Ureter (tissue), 1 donor: Measurements from ENCODE around the gene PAH. TPM values are rescaled to one million over a fixed set of nuclear protein-coding genes. Genes with fewer than 3 reads are reported as not detected.

ENCODE experiments used
- DNase-seq: peaks from one replicate; pipeline ENCODE4 v3.0.0-alpha.2; 2020; ENCODE audit warnings: low spot score
- total RNA-seq: library from RNA; stranded (reverse); gene quantifications from one replicate; pipeline ENCODE4 v1.2.4, GENCODE V29; 2023
- donor health status: DM: yes; HTN: yes; CAD: no.

Gene PAH
- total RNA-seq = 2.2 TPM

DNA sequence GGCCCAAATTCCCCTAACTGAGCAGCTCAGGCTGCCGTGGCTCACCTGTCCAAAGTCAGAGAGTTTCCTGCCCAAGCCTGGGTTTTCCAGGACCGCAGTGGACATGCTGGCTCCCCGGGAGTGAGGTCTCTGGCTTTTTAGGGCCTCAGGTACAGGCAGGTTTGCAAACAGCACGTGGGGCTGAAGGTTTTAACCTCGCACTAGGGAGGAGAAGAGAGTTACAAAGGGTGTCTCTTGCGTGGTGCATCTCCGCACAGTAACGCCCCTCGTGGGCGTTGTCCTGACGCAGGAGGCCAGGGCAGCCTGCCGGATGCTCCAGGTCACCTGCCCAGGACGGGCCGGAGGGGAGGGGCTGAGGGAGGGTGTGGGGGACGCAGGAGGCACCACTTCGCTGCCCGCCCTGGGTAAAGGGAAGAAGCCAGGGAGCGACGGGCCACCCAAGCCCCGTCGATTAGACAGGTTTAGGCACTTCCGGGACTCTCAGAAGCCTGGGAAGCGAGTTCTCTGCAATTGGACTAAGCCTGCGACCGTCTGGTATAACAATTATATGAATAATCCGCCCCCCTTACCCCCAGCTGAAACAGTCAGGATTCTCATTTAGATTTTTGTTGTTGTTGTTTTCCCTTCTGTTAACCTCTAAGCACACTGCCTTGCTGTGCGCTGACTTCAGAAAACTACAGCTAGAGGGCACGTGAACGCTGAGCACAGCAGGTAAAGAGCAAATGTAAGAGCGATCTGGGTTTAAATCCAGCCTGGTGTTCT is at the start of gene PAH:
Gene PAH (minus strand): TSS at position 219 of the 762 bp plus-strand sequence. CDS start 114 bp downstream, at position 105.
- DNase-seq = no peak

DNA sequence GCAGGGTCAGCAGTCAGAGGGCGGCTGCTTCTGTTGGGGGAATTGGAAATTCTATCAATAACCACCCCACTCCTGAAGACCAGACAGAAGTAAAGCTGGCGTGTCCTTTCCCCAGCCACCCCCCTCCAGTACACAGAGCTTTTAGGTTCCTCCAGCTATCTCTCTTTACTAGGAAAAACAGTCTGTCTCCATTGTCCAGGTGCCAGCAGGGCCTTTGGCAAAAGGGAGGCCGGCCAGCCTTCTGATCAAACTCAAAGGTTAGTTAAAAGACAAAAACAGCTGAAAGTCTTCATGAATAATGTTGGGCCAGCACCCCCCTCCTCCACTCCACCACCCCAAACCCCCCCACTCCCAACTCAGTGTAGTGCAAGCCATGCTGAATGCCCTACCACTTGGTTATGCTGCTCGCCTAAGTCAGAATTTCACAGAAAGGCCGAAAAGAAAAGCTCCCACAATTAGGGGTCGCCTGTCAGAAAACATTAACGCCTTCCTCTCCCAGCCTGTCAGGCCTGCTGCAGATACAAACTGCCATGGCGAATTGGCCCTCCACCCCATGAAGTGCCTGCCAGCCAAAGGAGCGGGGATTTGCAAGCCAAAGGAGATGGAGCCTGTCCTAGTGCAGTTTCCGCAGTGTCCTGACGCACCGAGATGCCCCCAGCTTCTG is 49.3 kb upstream of the PAH start:
- DNase-seq = no peak

DNA sequence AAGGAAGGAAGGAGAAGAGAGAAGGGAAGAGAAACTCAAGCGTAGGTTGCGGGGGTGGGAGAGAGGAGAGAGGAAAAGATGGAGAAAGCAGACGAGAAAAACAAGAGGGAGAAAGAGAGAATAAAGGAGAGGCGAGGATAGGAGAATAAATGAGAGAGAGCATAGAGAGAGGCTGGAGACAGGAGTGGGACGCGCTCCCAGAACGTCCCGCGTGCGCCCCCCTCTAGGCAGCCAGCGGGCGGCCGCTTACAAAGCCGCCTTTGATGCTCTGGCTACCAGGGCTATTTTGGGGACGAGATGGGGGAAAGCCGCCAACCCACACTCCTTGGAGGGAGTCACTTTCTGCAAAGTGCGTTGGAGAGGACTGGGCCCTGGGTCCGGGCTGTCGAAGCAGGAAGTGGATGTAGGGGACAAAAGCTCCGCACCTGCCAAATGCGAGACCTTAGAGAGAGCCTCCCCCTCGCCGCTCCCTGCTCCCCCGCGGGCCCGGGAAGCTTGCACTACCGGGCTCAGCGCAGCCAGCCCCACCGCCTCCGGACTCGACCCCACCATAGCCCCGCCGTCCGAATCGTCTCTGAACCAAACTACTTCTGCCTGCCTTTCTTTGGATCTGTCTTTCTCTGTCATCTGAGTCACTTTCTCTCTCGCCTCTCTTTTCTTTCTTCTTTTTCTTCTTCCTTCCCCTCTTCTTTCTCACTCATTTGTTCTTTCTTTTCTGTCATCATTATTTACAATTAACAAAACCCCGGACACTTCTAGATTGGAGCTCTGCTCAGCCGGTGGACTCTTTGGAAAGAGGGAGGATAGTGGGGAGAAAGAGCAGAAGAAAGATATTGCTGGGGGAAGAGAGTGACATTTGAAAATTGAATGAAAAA is 48.5 kb upstream of the PAH start:
- DNase-seq = no peak

GRCh38 chr12:102964872-102965271 is 47.8 kb upstream of the PAH start:
- DNase-seq = no peak

- no peak for DNase-seq
These were observed 46.8 kb upstream of the PAH start for GRCh38 chr12:102963796-102964195.

GRCh38 chr12:102962986-102963385 is 45.9 kb upstream of the PAH start:
- no peak for DNase-seq

GRCh38 chr12:102962532-102962931 is 45.5 kb upstream of the PAH start:
- DNase-seq = no peak

GRCh38 chr12:102961466-102961855 is 44.4 kb upstream of the PAH start:
- DNase-seq = no peak

DNA sequence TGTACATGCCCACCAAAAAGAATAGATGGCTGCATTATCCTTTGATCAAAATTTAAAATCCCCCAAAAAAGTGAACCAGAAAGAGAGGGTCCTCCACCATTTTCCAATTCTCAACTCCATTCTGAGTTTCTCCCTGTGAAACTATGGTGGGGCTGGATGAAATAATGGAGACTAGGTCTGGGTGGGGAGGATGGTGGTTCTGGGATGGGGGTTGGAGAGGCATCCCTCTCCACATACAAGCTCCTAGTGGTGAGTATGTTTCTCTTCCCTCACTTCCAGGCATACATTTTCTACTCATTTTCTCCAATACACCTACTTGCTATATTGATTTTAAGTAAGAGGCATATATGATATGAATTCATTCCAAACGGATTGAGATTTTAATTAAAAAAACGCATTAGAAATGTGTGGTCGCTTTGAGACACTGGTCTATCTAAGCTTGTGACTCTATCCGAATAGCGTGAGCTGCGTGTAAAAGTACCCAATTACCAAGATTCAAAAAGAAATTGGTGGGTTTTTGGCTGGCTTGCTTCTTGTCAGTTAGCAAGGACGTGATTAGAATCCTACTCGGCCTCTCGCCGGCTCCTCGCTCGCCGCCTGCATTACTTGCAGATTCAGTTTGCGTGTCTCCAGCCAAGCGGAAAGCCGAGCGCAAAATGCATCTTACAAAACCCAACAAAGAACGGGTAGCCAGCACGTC is 43.9 kb upstream of the PAH start:
- DNase-seq = no peak

GRCh38 chr12:102959391-102959790 is 42.3 kb upstream of the PAH start:
- DNase-seq = no peak

DNA sequence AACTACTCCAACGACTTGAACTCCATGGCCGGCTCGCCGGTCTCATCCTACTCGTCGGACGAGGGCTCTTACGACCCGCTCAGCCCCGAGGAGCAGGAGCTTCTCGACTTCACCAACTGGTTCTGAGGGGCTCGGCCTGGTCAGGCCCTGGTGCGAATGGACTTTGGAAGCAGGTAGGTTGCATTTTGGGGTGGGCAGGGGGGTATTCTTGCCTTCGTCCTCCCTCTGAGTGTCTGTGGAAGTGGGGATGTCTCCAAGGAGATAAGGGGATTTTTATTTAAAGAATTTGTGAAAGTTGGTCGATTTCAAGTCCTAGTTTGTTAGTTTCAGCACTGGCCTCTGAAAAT is 41.8 kb upstream of the PAH start:
- DNase-seq = no peak

GRCh38 chr12:102958073-102958829 is 41.2 kb upstream of the PAH start:
- no peak for DNase-seq

- DNase-seq = no peak
These were observed 40.5 kb upstream of the PAH start, which contains the start of gene ASCL1 for GRCh38 chr12:102957339-102958050. Gene ASCL1, plus strand, starts transcription at chr12:102957674. Its CDS starts 571 bp downstream, at chr12:102958245.

DNA sequence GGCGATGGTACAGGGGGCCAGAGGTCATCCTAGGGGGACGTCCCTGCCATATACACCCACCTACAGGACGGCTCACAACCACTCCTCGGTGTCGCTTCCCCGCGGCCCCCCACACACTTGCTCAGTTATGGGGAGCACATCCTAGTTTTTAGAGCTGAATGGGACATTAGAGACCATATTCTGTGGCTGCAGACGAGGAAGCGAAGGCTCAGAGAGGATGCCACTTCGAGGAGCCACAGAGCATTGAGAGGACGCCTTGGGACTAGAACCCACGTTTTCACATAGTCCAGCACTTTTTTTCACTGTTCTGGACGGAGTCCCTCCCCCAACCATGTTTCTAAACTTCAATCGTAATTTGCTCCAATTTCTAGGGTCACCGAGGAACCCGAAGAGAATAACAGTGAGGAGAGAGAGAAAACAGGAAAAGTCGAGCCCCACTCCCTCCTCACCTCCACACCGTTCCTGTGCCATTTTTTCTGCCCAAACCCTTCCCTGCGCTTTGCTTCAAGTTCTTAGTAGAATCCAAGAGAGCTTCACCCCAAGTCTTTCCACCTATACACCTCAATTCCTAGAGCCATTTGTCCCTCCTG is 39.8 kb upstream of the PAH start:
- DNase-seq = no peak

GRCh38 chr12:102955926-102956737 is 39.1 kb upstream of the PAH start:
- no peak for DNase-seq

DNA sequence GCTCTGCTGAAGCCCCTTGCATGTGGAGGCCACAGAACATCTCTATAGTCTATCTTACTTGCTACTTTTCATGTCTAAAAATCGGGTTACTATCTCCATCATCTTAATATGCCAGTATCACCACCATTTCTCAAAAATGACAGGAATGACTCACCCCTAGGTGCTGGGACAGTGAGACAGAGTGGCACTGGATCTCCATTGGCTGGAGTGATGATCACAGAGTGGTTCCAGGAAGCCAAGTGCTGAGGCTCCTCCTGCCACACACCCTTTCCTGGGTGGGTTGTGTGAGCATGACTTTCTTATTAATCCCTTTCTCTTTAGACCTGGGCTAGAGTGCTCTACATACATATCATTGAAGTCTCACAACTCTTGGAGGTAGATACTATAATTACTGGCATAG is 37.1 kb upstream of the PAH start:
- DNase-seq = no peak

- DNase-seq = no peak
These were observed 36.2 kb upstream of the PAH start for GRCh38 chr12:102953221-102953620.

- DNase-seq = no peak
These were observed 34.8 kb upstream of the PAH start for GRCh38 chr12:102951841-102952240.

DNA sequence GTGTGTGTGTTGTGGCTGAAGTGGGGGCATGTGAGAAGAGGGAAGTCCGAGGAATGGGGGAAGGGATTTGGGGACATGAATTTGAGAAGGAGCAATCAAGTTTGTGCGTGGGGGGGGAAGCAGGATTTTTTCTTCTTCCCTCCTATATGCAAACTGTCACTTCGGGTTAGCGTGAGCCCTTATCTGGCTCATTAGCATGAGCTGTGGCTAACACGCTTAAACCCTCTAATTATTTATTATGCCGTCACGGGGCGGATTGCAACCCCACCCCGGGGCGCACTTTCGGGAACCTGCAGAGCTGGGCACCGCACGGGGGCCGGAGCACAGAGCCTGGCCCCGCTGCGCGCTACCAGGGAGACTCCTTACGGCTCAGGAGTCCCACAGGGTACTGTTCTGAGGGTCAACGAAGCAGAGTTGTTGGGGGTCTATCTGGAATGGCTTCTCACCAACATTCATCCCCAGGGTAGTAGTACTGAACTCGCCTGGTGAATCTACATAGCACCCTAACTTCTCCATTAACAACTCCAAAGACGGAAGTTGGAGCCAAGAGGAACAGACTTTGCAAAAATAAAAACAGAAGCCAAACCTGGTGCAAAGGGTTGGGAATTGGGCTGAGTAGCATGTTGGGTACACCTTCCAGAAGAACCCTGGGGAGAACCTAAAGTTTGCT is 34.0 kb upstream of the PAH start:
- no peak for DNase-seq
